ENCODE results near the gene BLMH.
"Not testable (repeated sequence)": the region's sequence is repeated elsewhere in the genome, so short reads cannot be mapped to it uniquely, and the experiment has no call there.

- not testable (repeated sequence) for TF ChIP-seq CTCF (IDR thresholded peaks at IDR 0.05); POLR2AphosphoS5 (IDR thresholded peaks at IDR 0.05; ENCODE audit: low read depth, low read length)
Observed at GRCh38 chr17:30230009-30230408, 61.7 kb downstream of the BLMH start.

Data from Panc1 (cell line).